ENCODE measurements around the gene CRYBG1.

DNA sequence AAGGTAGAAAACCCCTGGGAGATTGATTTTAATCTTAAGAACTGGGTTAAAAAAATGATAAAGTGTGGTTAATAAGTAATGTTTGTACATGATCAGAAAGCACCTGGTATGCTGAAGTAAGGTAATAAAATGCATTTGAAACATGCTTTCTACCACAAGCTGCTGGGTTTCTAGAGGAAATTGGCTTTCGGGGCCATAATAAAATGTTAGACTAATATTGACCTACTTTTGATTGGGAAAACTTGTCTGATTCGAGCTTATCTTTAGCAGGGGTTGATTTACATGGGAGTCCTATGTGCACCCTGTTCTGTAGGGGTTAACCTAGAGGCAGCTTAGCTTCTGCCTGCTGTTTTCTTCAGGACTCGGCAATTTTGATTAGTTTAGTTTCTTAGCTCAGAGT is 50.5 kb downstream of the CRYBG1 start:
- no peak for TF ChIP-seq CTCF (IDR thresholded peaks at IDR 0.05)
- no peak for TF ChIP-seq POLR2A (IDR thresholded peaks at IDR 0.05)

Measured in body of pancreas (tissue), 4 donors.